ENCODE data around the gene HNRNPU. TPM values are rescaled to one million over a fixed set of nuclear protein-coding genes. Genes with fewer than 3 reads are reported as not detected.

Gene HNRNPU
- total and polyA plus RNA-seq, 2 of the 13 experiments (the other 11 are each of a cell fraction or from before 2014, with no cell fraction given), result 101 to 508 TPM

GRCh38 chr1:244854166-244854565 lies 10.2 kb downstream of the HNRNPU start (continued):
- TF ChIP-seq, protein P1, sequence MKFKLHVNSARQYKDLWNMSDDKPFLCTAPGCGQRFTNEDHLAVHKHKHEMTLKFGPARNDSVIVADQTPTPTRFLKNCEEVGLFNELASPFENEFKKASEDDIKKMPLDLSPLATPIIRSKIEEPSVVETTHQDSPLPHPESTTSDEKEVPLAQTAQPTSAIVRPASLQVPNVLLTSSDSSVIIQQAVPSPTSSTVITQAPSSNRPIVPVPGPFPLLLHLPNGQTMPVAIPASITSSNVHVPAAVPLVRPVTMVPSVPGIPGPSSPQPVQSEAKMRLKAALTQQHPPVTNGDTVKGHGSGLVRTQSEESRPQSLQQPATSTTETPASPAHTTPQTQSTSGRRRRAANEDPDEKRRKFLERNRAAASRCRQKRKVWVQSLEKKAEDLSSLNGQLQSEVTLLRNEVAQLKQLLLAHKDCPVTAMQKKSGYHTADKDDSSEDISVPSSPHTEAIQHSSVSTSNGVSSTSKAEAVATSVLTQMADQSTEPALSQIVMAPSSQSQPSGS (CRISPR knock-in tag; IDR thresholded peaks at IDR 0.05), result no peak

- Histone ChIP-seq H3K27ac (ENCODE audit: extremely low read length, insufficient read depth, low read length) (no peak overlapping the region), H3K4me1 (ENCODE audit: insufficient read depth, low read length) (peaks cover 25% of the 10 kb centered on the region), H3K9me3 (ENCODE audit: low read length) (no peaks in the 10 kb centered on the region), H2AFZ (ENCODE audit: low read length) (no peak overlapping the region), H3K4me3 (replicated peaks in 1 of 3; ENCODE audit: insufficient read depth in 1 of 3, low read depth in 2 of 3, low read length in 3 of 3) (no peak overlapping the region), H3K9ac (ENCODE audit: insufficient read depth, low read depth, low read length) (no peak overlapping the region), H3K27me3 (ENCODE audit: control insufficient read depth in 1 of 2, insufficient read depth in 2 of 2, low read length in 2 of 2) (no peaks in the 10 kb centered on the region), H3K4me2 (ENCODE audit: low read depth, low read length) (no peak overlapping the region), H3K79me2 (ENCODE audit: insufficient read depth, low read length) (peaks cover 29% of the 10 kb centered on the region), H4K20me1 (ENCODE audit: insufficient read depth, low read length) (peaks cover 15% of the 10 kb centered on the region), H3K36me3 (replicated peaks in 1 of 2; ENCODE audit: control insufficient read depth in 1 of 2, insufficient read depth in 2 of 2, low read length in 2 of 2) (peaks cover 20 to 64% of the 10 kb centered on the region in 2 experiments)
- ChIA-PET POLR2A (interaction anchor here (0.7 to 3.9 kb wide), 4 partner anchors 9 to 29 kb away, joined by 3 to 27 read pairs (median 6); partner anchors contain the start of genes COX20 and HNRNPU), CTCF (ENCODE audit: low intra/inter-chr PET ratio, low total read pairs) (no interaction called here)
- in situ Hi-C loops (cut with HindIII; ENCODE audit: extremely low pct_ligation_motif_present, low pct_unique_long_range_greater_than_20kb) (no loop called here), intact Hi-C loops (cut with micrococcal nuclease; ENCODE audit: unreplicated experiment) (no loop called here)
- WGBS (ENCODE audit: low lambda C conversion rate), result 100% methylated on average over 1 of the region's 1 CpG
- no TSS peak for BruUV-seq (replicated peaks)
- TF ChIP-seq RBM22 (optimal IDR thresholded peaks at IDR 0.05; ENCODE audit: low read length) (peak; percentile 44), POLR2AphosphoS2 (IDR thresholded peaks at IDR 0.05; ENCODE audit: low read depth, low read length) (peak; percentile 91), ZNF337 (CRISPR knock-in tag; IDR thresholded peaks at IDR 0.05; ENCODE audit: borderline replicate concordance, low read depth) (no peak), POLR2G (IDR thresholded peaks at IDR 0.05; ENCODE audit: low read depth, low read length) (peak; percentile 22; the same call in 1 of the 2 replicates), POLR2AphosphoS5 (IDR thresholded peaks at IDR 0.05; ENCODE audit: low read depth, low read length) (peak; percentile 50; the same call in 1 of the 2 replicates), POLR2A (IDR thresholded peaks at IDR 0.05; ENCODE audit: insufficient read depth in 1 of 2, low read depth in 2 of 2, low read length in 2 of 2) (peak in 1 of 2 experiments; percentile 36; a peak in 1 of 4 replicates)
- TF ChIP-seq, protein P2, sequence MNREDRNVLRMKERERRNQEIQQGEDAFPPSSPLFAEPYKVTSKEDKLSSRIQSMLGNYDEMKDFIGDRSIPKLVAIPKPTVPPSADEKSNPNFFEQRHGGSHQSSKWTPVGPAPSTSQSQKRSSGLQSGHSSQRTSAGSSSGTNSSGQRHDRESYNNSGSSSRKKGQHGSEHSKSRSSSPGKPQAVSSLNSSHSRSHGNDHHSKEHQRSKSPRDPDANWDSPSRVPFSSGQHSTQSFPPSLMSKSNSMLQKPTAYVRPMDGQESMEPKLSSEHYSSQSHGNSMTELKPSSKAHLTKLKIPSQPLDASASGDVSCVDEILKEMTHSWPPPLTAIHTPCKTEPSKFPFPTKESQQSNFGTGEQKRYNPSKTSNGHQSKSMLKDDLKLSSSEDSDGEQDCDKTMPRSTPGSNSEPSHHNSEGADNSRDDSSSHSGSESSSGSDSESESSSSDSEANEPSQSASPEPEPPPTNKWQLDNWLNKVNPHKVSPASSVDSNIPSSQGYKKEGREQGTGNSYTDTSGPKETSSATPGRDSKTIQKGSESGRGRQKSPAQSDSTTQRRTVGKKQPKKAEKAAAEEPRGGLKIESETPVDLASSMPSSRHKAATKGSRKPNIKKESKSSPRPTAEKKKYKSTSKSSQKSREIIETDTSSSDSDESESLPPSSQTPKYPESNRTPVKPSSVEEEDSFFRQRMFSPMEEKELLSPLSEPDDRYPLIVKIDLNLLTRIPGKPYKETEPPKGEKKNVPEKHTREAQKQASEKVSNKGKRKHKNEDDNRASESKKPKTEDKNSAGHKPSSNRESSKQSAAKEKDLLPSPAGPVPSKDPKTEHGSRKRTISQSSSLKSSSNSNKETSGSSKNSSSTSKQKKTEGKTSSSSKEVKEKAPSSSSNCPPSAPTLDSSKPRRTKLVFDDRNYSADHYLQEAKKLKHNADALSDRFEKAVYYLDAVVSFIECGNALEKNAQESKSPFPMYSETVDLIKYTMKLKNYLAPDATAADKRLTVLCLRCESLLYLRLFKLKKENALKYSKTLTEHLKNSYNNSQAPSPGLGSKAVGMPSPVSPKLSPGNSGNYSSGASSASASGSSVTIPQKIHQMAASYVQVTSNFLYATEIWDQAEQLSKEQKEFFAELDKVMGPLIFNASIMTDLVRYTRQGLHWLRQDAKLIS (CRISPR knock-in tag; IDR thresholded peaks at IDR 0.05), result no peak
- FAIRE-seq (no peak), DNase-seq (ENCODE audit: low spot score) (no peak), ATAC-seq (no peak)
These were observed 11.6 kb downstream of the HNRNPU start for GRCh38 chr1:244852694-244853093.

All from HepG2 (cell line).